GM18909 (cell line): Measurements from ENCODE around the gene TRMT112.

ENCODE experiments used
- ATAC-seq: cut with Tn5 transposase; IDR thresholded peaks from one replicate; pipeline ENCODE4 v1.9.1; 2021; ENCODE audit warnings: mild to moderate bottlenecking; ENCODE audit not compliant: unreplicated experiment, poor library complexity

Gene TRMT112

GRCh38 chr11:64283092-64283491 is 34.3 kb downstream of the TRMT112 start:
- no peak for ATAC-seq

DNA sequence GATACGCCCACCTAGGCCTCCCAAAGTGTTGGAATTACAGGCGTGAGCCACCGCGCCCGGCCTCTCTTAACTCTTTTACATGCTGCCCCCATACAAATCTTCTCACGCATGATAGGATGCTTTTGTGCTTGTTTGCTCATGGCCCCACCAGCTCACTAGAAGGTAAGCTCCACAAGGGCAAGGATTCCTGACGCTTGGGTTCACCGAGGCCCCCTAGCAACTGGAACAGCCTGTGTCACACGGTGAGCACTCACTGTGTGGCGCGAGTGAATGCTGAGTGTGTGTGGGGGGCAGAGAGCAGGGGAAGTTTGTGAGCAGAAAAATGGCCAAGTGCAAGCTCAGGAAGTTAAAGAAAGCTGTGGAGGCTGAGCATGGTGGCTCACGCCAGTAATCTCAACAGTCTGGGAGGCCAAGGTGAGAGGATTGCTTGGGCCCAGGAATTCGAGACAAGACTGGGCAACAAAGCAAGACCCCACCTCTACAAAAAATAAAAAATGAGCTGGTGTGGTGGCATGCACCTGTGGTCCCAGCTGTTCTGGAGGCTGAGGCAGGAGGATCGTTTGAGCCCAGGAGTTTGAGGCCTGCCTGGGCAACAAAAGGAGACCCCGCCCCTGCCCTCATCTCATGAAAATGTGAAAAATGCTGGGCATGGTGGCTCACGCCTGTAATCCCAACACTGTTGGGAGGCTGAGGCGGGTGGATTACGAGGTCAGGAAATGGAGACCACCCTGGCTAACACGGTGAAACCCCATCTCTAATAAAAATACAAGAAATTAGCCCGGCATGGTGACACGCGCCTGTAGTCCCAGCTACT is 35.2 kb downstream of the TRMT112 start:
- ATAC-seq: no peak

DNA sequence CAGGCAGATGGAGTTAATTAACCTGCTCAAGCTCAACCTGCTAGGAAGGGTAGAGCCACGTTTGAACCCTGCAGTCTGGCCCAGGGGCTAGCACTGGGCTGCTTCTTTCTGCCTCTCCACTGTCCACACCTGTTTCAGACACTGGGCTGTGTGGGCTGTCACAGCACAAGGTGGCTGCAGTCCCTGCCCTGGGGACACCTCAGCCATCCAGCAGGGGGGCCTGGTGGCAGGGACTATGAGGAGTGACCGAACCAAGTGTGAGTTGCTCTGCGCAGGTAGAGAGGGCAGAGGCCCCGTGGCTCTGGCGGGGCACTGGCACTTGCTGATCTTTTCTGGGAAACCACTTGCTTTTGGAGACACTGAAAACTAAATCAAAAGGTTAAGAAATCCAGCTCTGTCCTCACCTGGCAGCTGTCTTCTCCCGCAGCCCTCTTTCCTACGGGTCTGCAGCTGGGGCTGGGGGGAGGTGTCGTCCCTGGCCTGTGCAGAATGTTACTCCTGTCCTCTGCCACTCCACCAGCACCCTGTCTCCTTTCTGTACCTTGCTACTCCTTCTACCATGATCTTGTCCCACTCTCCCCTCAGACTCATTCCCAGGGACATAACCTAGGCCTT is 38.7 kb downstream of the TRMT112 start:
- no peak for ATAC-seq

DNA sequence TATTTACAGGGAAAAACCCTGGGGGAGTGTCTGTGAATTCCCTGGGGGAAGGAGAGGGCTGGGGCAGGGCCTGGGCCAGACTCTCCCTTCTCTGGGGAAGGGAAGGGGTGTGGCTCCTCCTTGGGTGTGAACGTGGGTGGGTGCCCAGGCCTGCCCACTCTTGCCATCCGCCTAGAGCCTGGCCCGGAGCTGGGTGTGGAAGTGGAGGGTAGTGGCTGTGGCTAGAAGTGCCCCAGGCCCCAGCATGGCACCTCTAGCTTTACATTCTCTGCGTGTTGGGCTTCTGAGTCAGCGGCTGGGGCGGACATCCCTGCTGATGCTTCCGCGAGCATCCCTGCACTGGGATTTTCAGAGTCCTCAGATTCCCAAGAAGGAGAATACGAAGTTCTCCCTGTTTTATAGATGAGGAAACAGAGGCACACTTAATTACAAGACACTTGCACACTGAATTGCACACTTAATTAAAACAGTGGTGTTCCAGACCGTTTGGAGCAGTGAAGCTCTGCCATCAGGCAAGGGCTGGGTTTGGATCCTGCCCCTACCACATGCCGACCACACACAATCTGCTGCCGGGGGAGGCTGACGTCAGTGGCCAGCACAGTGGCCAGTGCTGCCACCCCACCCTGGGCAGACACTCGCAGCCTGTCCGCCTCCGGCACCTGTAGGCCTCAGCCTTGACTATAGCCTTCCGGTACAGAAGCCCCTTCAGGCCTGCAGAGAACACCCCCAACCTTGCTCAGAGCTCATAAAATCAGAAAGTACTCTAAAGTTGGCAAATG is 40.5 kb downstream of the TRMT112 start:
- ATAC-seq: no peak

- ATAC-seq: no peak
Measured at GRCh38 chr11:64275841-64276240, 41.5 kb downstream of the TRMT112 start.

DNA sequence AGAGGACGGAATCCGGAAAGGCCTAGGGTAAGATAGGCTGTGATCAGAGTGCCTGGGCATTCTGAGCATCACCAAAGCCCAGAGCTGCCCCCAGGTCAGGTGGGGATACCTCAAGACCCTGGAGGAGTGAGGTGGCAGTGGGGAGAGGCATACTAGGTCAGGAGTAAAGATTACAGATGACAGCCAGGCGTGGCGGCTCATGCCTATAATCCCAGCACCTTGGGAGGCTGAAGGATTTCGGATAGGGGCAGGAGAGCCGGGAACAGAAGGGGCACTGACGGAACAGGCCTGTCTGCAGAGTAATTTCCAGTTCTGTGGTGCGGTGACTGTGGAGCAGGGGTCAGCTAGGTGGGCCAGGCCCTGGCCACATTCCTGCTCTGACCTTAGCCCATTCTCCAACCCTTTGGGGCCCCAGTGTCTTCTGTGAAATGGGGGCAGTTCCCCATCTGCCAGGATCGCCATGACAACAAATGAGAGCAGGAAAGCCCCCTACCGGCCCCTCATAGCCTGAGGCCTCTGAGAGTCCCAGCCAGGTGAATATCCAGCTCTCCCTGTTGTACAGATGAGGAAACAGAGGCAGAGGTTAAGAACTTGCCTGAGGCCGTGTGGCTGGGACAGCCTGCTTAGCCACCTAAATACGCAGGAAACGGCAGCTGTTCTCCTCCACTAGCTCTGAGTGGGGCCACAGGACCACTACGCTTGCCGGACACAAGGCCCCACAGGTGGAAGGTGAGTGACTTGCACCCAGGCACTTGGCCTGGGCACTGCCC is 42.1 kb downstream of the TRMT112 start:
- ATAC-seq: no peak

- peak; percentile 70 for ATAC-seq
Measured at GRCh38 chr11:64269540-64270220, 47.7 kb downstream of the TRMT112 start.

DNA sequence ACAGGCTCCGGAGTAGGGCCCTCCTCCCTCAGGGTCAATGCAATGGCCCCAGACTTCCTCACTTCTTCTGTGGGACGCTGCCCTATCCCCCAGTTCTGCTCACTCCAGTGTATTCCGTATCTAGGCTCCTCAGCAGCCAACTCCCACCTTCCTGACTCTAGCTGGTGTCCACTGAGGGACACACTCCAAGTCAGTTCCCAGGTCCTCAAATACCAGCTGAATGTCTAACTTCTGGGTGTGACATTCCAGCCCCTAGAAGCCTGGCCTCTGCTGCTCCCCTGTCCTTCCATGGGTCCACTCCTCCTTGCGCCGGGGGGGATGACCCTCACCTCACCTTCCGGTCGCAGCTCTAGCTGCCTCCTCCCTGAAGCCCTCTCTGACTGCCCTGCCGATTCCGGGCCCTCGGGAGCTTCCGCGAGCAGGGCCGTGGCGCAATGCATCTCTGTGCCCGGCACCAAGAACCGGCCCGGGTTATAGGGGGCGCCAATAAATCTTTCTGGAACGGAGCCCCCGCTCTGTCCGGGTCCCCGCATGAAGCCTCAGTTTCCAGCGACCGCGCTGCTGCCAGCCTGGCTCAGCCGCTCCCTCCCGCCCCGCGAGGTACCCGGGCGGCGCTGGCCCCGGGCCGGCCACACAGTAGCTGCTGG is 48.3 kb downstream of the TRMT112 start:
- ATAC-seq: peak; percentile 16

DNA sequence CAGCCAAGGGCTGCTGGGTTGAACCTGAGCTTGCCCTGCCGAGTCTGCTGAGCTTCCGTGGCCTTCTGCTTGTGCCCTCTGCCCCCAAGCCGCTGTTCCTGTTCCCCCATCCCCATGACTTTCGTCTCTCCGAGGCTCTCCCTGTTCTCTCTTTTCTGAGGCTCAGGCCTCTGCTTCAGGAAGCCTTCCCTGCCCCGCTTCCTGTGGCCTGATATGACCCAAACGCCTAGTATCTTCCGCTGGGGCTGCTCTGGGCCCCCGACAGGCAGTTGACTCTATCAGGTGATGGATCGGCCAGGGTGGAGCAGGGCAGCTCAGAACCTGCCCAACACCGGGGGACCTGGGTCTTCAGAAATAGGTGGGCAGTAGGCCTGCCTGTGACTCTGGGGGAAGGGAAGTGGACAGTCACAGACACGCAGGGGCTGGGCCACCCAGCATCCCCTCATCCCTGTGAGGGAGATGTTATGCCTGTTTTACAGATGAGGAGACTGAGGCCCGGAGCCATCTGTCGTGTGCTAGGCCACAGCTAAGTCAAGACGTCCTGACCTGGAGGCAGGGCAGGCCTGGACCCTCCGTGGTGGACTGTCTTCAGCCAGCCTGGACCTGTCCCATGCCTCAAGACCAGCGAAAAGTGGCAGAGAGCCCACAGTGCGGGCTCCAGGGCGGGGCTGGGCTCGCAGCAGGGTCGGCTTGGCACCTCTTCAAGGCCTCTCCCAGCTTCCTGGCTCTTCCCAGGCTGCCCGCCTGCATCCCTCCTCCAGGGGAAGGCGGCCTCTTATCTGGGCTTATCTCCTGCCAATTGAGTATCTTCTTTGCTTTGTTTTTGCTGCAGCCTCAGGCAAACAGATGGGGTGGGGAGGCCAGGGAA is 49.1 kb downstream of the TRMT112 start:
- no peak for ATAC-seq

- ATAC-seq: no peak
Measured at GRCh38 chr11:64267207-64267945, 50.0 kb downstream of the TRMT112 start.
